HepG2 (cell line): Measurements from ENCODE around the gene HNRNPA1L2. TPM values are rescaled to one million over a fixed set of nuclear protein-coding genes. Genes with fewer than 3 reads are reported as not detected.

ENCODE experiments used
- ELF3 ChIP-seq: IDR thresholded peaks from 2 replicates; pipeline ENCODE4 v1.6.1; 2016; ENCODE audit warnings: missing genetic modification reagents, missing compliant biosample characterization
- ERF ChIP-seq: IDR thresholded peaks from 2 replicates; pipeline ENCODE4 v1.6.1; 2018; ENCODE audit warnings: missing biosample characterization, missing genetic modification reagents
- GATAD2A ChIP-seq: IDR thresholded peaks from 2 replicates; pipeline ENCODE4 v1.6.1; 2016
- KAT7 ChIP-seq: IDR thresholded peaks from 2 replicates; pipeline ENCODE4 v1.6.1; 2018; ENCODE audit warnings: borderline replicate concordance, missing compliant biosample characterization
- MED13 ChIP-seq: sonication (generic); formaldehyde crosslinking; IDR thresholded peaks from 2 replicates; pipeline ENCODE4 v1.5.0; 2020; ENCODE audit warnings: missing genetic modification reagents
- SRF ChIP-seq: IDR thresholded peaks from 2 replicates; pipeline ENCODE4 v1.6.1; 2011; ENCODE audit warnings: mild to moderate bottlenecking, low read depth, low read length, moderate library complexity
- ZBTB33 ChIP-seq: sonication (generic); formaldehyde crosslinking; IDR thresholded peaks from 2 replicates; pipeline ENCODE4 v1.4.0; 2020; ENCODE audit warnings: missing genetic modification reagents
- ZNF251 ChIP-seq: sonication (generic); formaldehyde crosslinking; IDR thresholded peaks from 2 replicates; pipeline ENCODE4 v1.9.0; 2021; ENCODE audit warnings: mild to moderate bottlenecking, missing genetic modification reagents
- ZNF350 ChIP-seq: sonication (generic); formaldehyde crosslinking; IDR thresholded peaks from 2 replicates; pipeline ENCODE4 v1.4.0; 2020; ENCODE audit warnings: mild to moderate bottlenecking, low read depth, missing genetic modification reagents, borderline replicate concordance
- polyA plus RNA-seq, 8 experiments: library from polyadenylated mRNA; depleted of rRNA in 3 of 8; stranded (reverse) in 7 of 8; unstranded in 1 of 8; fragments of >200 nt; fragmentation: Illumina TruSeq in 4 of 8; extraction: Trizol in 4 of 8; gene quantifications; 2 replicates each; pipeline versions ENCODE4 v1.2.1 to v1.2.3, GENCODE V29; 2011 to 2016; ENCODE audit warnings: low read depth in 4 of 8, missing spikeins in 1 of 8, mixed read lengths in 1 of 8; ENCODE audit not compliant: insufficient read depth in 1 of 8
- total RNA-seq, 5 experiments: library from RNA; depleted of rRNA; stranded (reverse); fragments of >200 nt; fragmentation: Illumina TruSeq; extraction: Trizol; gene quantifications; 2 replicates each; pipeline ENCODE4 v1.2.3, GENCODE V29; 2016; ENCODE audit warnings: low read depth in 1 of 5
- TF ChIP-seq, protein P1 (sequence below): sonication (generic); formaldehyde crosslinking; conservative IDR thresholded peaks from 2 replicates; pipeline ENCODE4 v1.4.0; 2020; ENCODE audit warnings: missing genetic modification reagents
- TF ChIP-seq, protein P2 (sequence below), 2 experiments: sonication (generic) in 1 of 2; formaldehyde crosslinking in 1 of 2; IDR thresholded peaks; 2 replicates each; pipeline versions ENCODE4 v1.4.0 to v1.6.1; 2016 to 2020; ENCODE audit warnings: borderline replicate concordance in 1 of 2, low read depth in 1 of 2, mild to moderate bottlenecking in 1 of 2, missing genetic modification reagents in 1 of 2
- TF ChIP-seq, protein P3 (sequence below): sonication (generic); formaldehyde crosslinking; IDR thresholded peaks from 2 replicates; pipeline ENCODE4 v1.5.0; 2020; ENCODE audit warnings: mild to moderate bottlenecking, missing genetic modification reagents, borderline replicate concordance

The HNRNPA1L2 gene
- total and polyA plus RNA-seq, 2 of the 13 experiments (the other 11 are each of a cell fraction or from before 2014, with no cell fraction given) = 3.6 to 7.1 TPM

- TF ChIP-seq ZBTB33 (CRISPR knock-in tag) = no peak; the same call in 1 of the 2 replicates
- TF ChIP-seq, protein P1, sequence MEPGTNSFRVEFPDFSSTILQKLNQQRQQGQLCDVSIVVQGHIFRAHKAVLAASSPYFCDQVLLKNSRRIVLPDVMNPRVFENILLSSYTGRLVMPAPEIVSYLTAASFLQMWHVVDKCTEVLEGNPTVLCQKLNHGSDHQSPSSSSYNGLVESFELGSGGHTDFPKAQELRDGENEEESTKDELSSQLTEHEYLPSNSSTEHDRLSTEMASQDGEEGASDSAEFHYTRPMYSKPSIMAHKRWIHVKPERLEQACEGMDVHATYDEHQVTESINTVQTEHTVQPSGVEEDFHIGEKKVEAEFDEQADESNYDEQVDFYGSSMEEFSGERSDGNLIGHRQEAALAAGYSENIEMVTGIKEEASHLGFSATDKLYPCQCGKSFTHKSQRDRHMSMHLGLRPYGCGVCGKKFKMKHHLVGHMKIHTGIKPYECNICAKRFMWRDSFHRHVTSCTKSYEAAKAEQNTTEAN (CRISPR knock-in tag) = peak; percentile 15; the same call in 1 of the 2 replicates
- peak; percentile 87 for TF ChIP-seq ZNF350 (CRISPR knock-in tag)
- TF ChIP-seq MED13 (CRISPR knock-in tag) = peak; percentile 13; the same call in 1 of the 2 replicates
- peak; percentile 88 for TF ChIP-seq ELF3 (CRISPR knock-in tag)
- TF ChIP-seq ZNF251 = no peak
- 0 out of 2 replicates have a peak, but pooled peaks have one; percentile 40 for TF ChIP-seq GATAD2A (CRISPR knock-in tag)
- peak; percentile 39 for TF ChIP-seq ERF
- TF ChIP-seq, protein P2, sequence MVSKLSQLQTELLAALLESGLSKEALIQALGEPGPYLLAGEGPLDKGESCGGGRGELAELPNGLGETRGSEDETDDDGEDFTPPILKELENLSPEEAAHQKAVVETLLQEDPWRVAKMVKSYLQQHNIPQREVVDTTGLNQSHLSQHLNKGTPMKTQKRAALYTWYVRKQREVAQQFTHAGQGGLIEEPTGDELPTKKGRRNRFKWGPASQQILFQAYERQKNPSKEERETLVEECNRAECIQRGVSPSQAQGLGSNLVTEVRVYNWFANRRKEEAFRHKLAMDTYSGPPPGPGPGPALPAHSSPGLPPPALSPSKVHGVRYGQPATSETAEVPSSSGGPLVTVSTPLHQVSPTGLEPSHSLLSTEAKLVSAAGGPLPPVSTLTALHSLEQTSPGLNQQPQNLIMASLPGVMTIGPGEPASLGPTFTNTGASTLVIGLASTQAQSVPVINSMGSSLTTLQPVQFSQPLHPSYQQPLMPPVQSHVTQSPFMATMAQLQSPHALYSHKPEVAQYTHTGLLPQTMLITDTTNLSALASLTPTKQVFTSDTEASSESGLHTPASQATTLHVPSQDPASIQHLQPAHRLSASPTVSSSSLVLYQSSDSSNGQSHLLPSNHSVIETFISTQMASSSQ (IDR thresholded peaks at IDR 0.05; ENCODE audit: low read depth) = 0 out of 2 replicates have a peak, but pooled peaks have one; percentile 21
- TF ChIP-seq, protein P2 (CRISPR knock-in tag; IDR thresholded peaks at IDR 0.05; ENCODE audit: borderline replicate concordance) = peak; percentile 41; the same call in 1 of the 2 replicates
- no peak for TF ChIP-seq SRF
- TF ChIP-seq KAT7 (CRISPR knock-in tag) = no peak
- TF ChIP-seq, protein P3, sequence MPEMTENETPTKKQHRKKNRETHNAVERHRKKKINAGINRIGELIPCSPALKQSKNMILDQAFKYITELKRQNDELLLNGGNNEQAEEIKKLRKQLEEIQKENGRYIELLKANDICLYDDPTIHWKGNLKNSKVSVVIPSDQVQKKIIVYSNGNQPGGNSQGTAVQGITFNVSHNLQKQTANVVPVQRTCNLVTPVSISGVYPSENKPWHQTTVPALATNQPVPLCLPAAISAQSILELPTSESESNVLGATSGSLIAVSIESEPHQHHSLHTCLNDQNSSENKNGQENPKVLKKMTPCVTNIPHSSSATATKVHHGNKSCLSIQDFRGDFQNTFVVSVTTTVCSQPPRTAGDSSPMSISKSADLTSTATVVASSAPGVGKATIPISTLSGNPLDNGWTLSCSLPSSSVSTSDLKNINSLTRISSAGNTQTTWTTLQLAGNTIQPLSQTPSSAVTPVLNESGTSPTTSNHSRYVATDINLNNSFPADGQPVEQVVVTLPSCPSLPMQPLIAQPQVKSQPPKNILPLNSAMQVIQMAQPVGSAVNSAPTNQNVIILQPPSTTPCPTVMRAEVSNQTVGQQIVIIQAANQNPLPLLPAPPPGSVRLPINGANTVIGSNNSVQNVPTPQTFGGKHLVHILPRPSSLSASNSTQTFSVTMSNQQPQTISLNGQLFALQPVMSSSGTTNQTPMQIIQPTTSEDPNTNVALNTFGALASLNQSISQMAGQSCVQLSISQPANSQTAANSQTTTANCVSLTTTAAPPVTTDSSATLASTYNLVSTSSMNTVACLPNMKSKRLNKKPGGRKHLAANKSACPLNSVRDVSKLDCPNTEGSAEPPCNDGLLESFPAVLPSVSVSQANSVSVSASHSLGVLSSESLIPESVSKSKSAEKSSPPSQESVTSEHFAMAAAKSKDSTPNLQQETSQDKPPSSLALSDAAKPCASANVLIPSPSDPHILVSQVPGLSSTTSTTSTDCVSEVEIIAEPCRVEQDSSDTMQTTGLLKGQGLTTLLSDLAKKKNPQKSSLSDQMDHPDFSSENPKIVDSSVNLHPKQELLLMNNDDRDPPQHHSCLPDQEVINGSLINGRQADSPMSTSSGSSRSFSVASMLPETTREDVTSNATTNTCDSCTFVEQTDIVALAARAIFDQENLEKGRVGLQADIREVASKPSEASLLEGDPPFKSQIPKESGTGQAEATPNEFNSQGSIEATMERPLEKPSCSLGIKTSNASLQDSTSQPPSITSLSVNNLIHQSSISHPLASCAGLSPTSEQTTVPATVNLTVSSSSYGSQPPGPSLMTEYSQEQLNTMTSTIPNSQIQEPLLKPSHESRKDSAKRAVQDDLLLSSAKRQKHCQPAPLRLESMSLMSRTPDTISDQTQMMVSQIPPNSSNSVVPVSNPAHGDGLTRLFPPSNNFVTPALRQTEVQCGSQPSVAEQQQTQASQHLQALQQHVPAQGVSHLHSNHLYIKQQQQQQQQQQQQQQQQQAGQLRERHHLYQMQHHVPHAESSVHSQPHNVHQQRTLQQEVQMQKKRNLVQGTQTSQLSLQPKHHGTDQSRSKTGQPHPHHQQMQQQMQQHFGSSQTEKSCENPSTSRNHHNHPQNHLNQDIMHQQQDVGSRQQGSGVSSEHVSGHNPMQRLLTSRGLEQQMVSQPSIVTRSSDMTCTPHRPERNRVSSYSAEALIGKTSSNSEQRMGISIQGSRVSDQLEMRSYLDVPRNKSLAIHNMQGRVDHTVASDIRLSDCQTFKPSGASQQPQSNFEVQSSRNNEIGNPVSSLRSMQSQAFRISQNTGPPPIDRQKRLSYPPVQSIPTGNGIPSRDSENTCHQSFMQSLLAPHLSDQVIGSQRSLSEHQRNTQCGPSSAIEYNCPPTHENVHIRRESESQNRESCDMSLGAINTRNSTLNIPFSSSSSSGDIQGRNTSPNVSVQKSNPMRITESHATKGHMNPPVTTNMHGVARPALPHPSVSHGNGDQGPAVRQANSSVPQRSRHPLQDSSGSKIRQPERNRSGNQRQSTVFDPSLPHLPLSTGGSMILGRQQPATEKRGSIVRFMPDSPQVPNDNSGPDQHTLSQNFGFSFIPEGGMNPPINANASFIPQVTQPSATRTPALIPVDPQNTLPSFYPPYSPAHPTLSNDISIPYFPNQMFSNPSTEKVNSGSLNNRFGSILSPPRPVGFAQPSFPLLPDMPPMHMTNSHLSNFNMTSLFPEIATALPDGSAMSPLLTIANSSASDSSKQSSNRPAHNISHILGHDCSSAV (CRISPR knock-in tag) = no peak; the same call in 1 of the 2 replicates
Observed at GRCh38 chr13:52652196-52652979, 10.2 kb downstream of the HNRNPA1L2 start, which contains the start of gene SUGT1 (continued).
